ENCODE measurements around the gene SEMA3C.

The SEMA3C gene

DNA sequence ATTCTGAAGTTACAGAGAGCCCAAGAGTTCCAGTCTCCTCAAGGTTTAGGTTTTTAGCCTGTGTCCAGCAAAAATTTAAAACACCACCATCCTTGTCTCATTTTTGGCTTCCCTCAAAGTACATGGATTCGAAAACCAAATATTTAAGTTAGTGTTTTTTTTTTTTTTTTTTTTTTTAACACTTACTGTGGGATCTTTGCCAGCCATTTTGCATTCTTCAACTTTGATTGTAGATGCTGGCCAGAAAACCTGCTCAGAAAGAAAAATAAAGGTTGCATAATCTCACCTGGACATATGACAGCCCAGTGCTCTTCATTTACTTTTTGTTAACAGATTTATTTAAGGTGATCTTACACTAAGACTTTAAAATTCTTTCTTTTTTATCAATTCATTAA, 91.6 kb downstream of the SEMA3C start:
- no peak for DNase-seq (ENCODE audit: low read depth in 1 of 2, low spot score in 1 of 2)

- DNase-seq (ENCODE audit: low read depth in 1 of 2, low spot score in 1 of 2) = no peak
Observed at GRCh38 chr7:80826520-80827238, 92.2 kb downstream of the SEMA3C start.

GRCh38 chr7:80825499-80825898, 93.4 kb downstream of the SEMA3C start:
- DNase-seq (ENCODE audit: low read depth in 1 of 2, low spot score in 1 of 2) = no peak

GRCh38 chr7:80824253-80824652, 94.6 kb downstream of the SEMA3C start:
- no peak for DNase-seq (ENCODE audit: low read depth in 1 of 2, low spot score in 1 of 2)

DNA sequence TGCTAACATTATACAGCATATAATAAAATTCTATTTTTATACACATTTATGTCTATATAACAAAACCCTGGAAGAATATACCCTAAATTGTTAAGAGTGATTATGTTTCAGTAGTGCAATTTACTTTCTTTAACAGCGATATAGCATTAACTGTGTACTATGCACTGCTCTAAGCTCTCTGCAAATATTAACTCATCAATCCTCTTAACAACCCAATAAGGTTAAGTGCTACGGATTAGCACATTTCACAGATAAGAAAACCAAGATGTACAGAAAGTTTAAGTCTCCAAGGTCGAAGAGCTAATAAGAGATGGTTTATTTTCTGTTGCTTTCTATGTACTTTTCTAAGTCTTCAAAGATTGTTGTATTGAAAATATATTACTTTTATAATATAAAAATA, 95.8 kb downstream of the SEMA3C start:
- DNase-seq (ENCODE audit: low read depth in 1 of 2, low spot score in 1 of 2) = no peak

- no peak for DNase-seq (ENCODE audit: low read depth in 1 of 2, low spot score in 1 of 2)
Observed at GRCh38 chr7:80821771-80822319, 97.0 kb downstream of the SEMA3C start.

DNA sequence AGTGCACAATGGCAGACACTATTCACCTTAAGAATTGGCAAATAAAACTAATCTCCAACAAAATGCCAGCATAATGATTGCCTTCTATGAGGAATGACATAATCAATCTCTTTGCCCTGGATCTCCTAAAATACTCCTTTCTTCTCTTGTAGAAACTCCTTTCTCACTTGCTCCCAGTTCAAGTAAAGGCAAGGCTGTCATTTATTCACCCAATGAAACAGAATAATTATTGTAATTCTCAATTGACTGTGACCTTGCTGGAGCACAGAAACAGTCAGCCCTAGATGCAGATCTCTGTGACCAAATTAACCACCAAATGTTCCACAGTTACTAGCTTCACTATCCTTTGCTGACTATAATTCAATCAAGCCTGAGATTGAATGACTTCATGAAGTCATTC, 99.3 kb downstream of the SEMA3C start:
- no peak for DNase-seq (ENCODE audit: low read depth in 1 of 2, low spot score in 1 of 2)

- DNase-seq (ENCODE audit: low read depth in 1 of 2, low spot score in 1 of 2) = no peak
Observed at GRCh38 chr7:80818181-80818580, 100.7 kb downstream of the SEMA3C start.

DNA sequence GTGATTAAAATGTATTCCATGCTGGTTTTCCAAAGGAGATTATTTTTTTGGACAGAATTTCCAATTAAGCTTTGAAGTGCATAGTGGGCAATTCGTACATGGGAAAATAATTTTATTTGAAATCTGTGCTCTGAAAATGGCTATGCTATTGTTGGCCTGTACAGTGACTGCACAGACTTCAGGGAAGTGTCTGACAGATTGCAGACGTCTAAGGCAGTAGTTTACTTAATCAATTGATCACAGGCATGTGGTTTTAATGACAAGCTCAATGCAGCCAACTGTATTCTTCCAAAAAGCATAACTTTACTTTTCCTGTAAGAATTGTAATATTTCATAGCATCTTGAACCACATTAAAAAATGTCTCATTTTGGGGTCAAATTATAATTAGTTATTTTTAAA, 102.0 kb downstream of the SEMA3C start:
- no peak for DNase-seq (ENCODE audit: low read depth in 1 of 2, low spot score in 1 of 2)

GRCh38 chr7:80815733-80816132, 103.1 kb downstream of the SEMA3C start:
- DNase-seq (ENCODE audit: low read depth in 1 of 2, low spot score in 1 of 2) = no peak

- DNase-seq (ENCODE audit: low read depth in 1 of 2, low spot score in 1 of 2) = no peak
Observed at GRCh38 chr7:80809545-80809944, 109.3 kb downstream of the SEMA3C start.

- no peak for DNase-seq (ENCODE audit: low read depth in 1 of 2, low spot score in 1 of 2)
Observed at GRCh38 chr7:80807166-80807900, 111.5 kb downstream of the SEMA3C start.

- no peak for DNase-seq (ENCODE audit: low read depth in 1 of 2, low spot score in 1 of 2)
Observed at GRCh38 chr7:80806663-80807062, 112.2 kb downstream of the SEMA3C start.

DNA sequence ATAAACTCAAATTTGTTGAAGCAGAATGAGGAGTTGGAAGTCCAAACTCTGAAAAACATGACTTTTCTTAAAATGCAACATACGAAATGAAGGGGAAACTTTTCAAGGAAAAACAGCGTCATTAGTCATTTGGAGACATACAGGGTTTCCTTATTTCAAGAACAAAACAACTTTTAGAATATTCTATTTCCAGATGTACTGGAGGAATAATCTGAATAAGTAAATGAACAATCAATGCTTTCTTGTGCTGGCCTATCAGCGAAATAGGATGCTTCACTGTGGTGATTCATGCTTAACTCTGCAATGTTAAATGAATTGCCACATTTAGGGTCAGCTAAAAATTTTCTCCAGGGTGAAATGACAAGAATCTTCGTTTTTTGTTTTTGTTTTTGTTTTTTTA, 114.3 kb downstream of the SEMA3C start:
- DNase-seq (ENCODE audit: low read depth in 1 of 2, low spot score in 1 of 2) = no peak

- no peak for DNase-seq (ENCODE audit: low read depth in 1 of 2, low spot score in 1 of 2)
Observed at GRCh38 chr7:80802527-80802926, 116.3 kb downstream of the SEMA3C start.

DNA sequence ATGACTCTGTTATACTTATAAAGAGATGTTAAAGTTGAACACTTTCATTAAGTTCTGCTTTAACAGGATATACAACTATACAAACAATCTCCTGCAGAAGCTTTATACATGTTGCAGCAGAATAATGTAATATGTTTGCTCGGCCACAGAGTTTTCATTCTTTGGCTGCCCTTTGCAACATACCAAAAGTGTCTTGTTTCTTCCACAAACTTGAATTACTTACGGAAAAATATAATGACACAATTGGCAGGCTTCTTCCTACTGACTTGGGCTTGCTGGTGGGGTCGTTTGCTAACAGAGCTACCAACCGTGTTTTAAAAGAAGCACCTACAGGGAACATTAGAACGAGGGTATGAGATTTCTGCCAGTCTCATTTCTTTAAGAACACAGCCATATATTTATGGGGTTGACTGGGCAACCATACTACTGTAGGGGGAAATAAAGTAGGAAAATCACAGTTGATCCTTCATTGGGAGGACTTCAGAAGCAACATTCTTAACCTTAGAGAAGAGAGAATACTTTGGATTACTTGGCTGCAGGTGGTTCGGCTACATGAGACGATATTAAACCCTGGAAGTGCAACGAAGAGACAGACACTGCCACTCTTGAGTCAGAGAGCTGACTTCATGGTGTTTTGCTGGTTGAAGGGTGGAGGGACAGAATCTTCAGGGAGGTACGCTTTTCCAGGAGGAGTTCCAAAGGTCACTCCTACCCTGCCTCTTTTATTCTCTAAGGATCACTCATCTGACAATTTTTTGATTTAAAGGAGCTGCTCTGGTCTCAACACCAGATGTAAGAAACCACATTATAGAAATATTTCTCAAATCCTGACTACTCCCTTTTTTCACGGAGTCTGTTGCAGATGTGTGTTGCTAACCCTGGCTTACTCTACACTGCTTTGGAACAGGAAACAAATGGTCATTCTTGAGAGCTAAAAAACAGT, 123.9 kb downstream of the SEMA3C start:
- DNase-seq (ENCODE audit: low read depth in 1 of 2, low spot score in 1 of 2) = no peak

GRCh38 chr7:80791509-80791929, 127.3 kb downstream of the SEMA3C start:
- DNase-seq (ENCODE audit: low read depth in 1 of 2, low spot score in 1 of 2) = no peak

GRCh38 chr7:80790877-80791276, 128.0 kb downstream of the SEMA3C start:
- no peak for DNase-seq (ENCODE audit: low read depth in 1 of 2, low spot score in 1 of 2)

DNA sequence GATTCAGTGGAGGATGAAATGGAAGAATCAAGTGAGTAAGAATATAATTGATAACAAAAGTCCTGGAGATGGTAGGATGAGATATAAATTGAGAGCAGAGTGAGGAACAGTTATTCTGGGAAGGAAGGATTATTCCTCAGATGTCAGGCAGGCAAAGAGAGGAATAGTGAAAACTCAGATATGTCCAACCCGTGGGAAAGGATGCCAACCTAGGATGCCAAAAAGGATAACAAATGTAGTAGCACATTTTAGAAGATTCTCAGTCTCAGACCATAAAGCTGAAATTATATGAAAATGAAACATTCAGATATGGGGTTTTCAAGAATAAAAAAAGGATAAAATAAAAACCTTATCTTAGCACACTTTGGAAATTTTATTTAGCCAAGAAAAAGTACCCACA, 131.1 kb downstream of the SEMA3C start:
- DNase-seq (ENCODE audit: low read depth in 1 of 2, low spot score in 1 of 2) = no peak

DNA sequence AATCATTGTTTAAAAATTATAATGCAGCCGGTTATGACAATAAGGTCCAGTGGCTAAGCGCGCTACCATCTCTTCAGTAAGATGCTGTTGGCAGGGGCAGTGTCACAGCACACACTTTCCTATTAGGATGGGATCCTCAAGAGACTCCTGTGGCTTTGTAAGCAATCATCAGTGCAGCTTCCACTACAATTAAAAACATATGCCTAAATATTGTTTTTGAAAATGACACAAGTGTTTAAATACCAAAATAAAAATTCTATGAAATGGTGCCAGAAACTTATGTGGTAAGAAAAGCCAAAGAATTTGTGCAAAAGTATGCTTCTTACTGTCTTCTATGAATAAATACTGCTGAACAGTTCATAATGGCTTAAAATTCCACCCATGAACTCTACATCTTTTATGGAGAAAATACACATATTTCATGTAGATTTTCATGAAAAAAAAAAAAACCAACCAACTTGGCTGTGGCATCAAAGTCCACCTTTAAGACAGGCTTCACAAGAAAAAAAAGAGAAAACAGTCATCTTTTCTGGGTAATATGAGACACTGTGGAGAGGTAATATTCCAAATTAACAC, 132.8 kb downstream of the SEMA3C start:
- no peak for DNase-seq (ENCODE audit: low read depth in 1 of 2, low spot score in 1 of 2)

DNA sequence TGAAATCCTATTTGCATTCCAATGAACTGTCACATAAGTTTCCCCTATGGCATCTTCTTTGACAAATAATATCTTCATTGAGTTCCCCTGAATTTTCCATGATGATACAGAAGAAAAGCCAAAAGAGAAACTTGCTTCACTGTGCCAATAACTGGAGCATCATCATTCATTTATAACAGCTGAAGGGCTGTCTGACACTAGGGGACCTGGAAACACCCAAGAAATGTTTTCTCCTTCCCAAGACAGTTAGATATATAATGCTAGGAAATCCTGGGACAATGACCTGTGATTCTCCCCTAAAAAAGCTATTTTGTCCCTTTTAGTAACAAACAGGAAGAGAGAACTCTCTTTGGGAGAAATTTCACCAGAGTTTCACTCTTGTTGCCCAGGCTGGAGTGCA, 133.6 kb downstream of the SEMA3C start:
- no peak for DNase-seq (ENCODE audit: low read depth in 1 of 2, low spot score in 1 of 2)

All from stimulated activated CD4-positive, alpha-beta T cell treated with anti-CD3 and anti-CD28 coated beads, Interleukin-15, amount 100 ng/mL, for 1 hour (primary cell).